A673 (cell line): ENCODE results near the gene BACH2.

Experiments used
- EZH2 ChIP-seq: fragments of 200-600 bp; sonication (generic); IDR thresholded peaks from 2 replicates; pipeline ENCODE4 v1.6.1; 2017; ENCODE audit warnings: borderline replicate concordance, low read depth, mild to moderate bottlenecking, mixed read lengths, antibody characterized with exemption, low read length; ENCODE audit not compliant: poor library complexity, severe bottlenecking
- TF ChIP-seq, protein P1 (sequence below): fragments of 300-800, 200-600 bp; sonication (generic); conservative IDR thresholded peaks from 2 replicates; pipeline ENCODE4 v1.5.1; 2017; ENCODE audit warnings: low read depth, mild to moderate bottlenecking, antibody characterized with exemption, low read length, moderate library complexity, mixed read lengths

- TF ChIP-seq, protein P1, sequence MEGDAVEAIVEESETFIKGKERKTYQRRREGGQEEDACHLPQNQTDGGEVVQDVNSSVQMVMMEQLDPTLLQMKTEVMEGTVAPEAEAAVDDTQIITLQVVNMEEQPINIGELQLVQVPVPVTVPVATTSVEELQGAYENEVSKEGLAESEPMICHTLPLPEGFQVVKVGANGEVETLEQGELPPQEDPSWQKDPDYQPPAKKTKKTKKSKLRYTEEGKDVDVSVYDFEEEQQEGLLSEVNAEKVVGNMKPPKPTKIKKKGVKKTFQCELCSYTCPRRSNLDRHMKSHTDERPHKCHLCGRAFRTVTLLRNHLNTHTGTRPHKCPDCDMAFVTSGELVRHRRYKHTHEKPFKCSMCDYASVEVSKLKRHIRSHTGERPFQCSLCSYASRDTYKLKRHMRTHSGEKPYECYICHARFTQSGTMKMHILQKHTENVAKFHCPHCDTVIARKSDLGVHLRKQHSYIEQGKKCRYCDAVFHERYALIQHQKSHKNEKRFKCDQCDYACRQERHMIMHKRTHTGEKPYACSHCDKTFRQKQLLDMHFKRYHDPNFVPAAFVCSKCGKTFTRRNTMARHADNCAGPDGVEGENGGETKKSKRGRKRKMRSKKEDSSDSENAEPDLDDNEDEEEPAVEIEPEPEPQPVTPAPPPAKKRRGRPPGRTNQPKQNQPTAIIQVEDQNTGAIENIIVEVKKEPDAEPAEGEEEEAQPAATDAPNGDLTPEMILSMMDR, result no peak
- TF ChIP-seq EZH2, result no peak
These were observed 208.6 kb downstream of the BACH2 start for GRCh38 chr6:90088009-90088408.
